ENCODE measurements around the gene WHAMM. TPM values are rescaled to one million over a fixed set of nuclear protein-coding genes. Genes with fewer than 3 reads are reported as not detected.
"Not testable (repeated sequence)": the region's sequence is repeated elsewhere in the genome, so short reads cannot be mapped to it uniquely, and the experiment has no call there.

Gene WHAMM
- total RNA-seq, 1 experiment from 2014 or later = 3.0 TPM

- DNase-seq (ENCODE audit: low read depth, low spot score) = no peak
- in situ Hi-C loops (cut with HindIII; ENCODE audit: low pct_unique_long_range_greater_than_20kb, low sequenced_read_pairs) = no loop called here
Observed at GRCh38 chr15:82798104-82798503, 11.3 kb upstream of the WHAMM start.

GRCh38 chr15:82798531-82799166 is 10.8 kb upstream of the WHAMM start:
- no peak for DNase-seq (ENCODE audit: low read depth, low spot score)
- in situ Hi-C loops (cut with HindIII; ENCODE audit: low pct_unique_long_range_greater_than_20kb, low sequenced_read_pairs) = no loop called here

- DNase-seq (ENCODE audit: low read depth, low spot score) = no peak
- in situ Hi-C loops (cut with HindIII; ENCODE audit: low pct_unique_long_range_greater_than_20kb, low sequenced_read_pairs) = no loop called here
Observed at GRCh38 chr15:82799183-82799841, 10.1 kb upstream of the WHAMM start.

- in situ Hi-C loops (cut with HindIII; ENCODE audit: low pct_unique_long_range_greater_than_20kb, low sequenced_read_pairs) = no loop called here
- no peak for DNase-seq (ENCODE audit: low read depth, low spot score)
Observed at GRCh38 chr15:82802497-82802896, 6.9 kb upstream of the WHAMM start.

GRCh38 chr15:82803793-82804574 is 5.4 kb upstream of the WHAMM start:
- in situ Hi-C loops (cut with HindIII; ENCODE audit: low pct_unique_long_range_greater_than_20kb, low sequenced_read_pairs) = no loop called here
- no peak for DNase-seq (ENCODE audit: low read depth, low spot score)

GRCh38 chr15:82804575-82804949 is 4.9 kb upstream of the WHAMM start:
- no peak for DNase-seq (ENCODE audit: low read depth, low spot score)
- in situ Hi-C loops (cut with HindIII; ENCODE audit: low pct_unique_long_range_greater_than_20kb, low sequenced_read_pairs) = no loop called here

GRCh38 chr15:82805994-82806406 is 3.4 kb upstream of the WHAMM start, which contains the start of gene FSD2:
Gene FSD2 (minus strand): TSS chr15:82806069. CDS start chr15:82787390, 18,679 bp downstream.
- in situ Hi-C loops (cut with HindIII; ENCODE audit: low pct_unique_long_range_greater_than_20kb, low sequenced_read_pairs) = no loop called here
- DNase-seq (ENCODE audit: low read depth, low spot score) = no peak

GRCh38 chr15:82807920-82808633 is 1.4 kb upstream of the WHAMM start:
- in situ Hi-C loops (cut with HindIII; ENCODE audit: low pct_unique_long_range_greater_than_20kb, low sequenced_read_pairs) = no loop called here
- DNase-seq (ENCODE audit: low read depth, low spot score) = no peak

GRCh38 chr15:82808634-82809041 is 790 bp upstream of the WHAMM start:
- DNase-seq (ENCODE audit: low read depth, low spot score) = no peak
- in situ Hi-C loops (cut with HindIII; ENCODE audit: low pct_unique_long_range_greater_than_20kb, low sequenced_read_pairs) = no loop called here

GRCh38 chr15:82810061-82810889 is 847 bp downstream of the WHAMM start:
- peak; percentile 34 for DNase-seq (ENCODE audit: low read depth, low spot score)
- in situ Hi-C loops (cut with HindIII; ENCODE audit: low pct_unique_long_range_greater_than_20kb, low sequenced_read_pairs) = no loop called here

- in situ Hi-C loops (cut with HindIII; ENCODE audit: low pct_unique_long_range_greater_than_20kb, low sequenced_read_pairs) = no loop called here
- no peak for DNase-seq (ENCODE audit: low read depth, low spot score)
Observed at GRCh38 chr15:82810890-82811426, 1.5 kb downstream of the WHAMM start.

- no peak for DNase-seq (ENCODE audit: low read depth, low spot score)
- in situ Hi-C loops (cut with HindIII; ENCODE audit: low pct_unique_long_range_greater_than_20kb, low sequenced_read_pairs) = no loop called here
Observed at GRCh38 chr15:82812994-82813393, 3.6 kb downstream of the WHAMM start.

GRCh38 chr15:82820128-82820527 is 10.7 kb downstream of the WHAMM start:
- in situ Hi-C loops (cut with HindIII; ENCODE audit: low pct_unique_long_range_greater_than_20kb, low sequenced_read_pairs) = no loop called here
- DNase-seq (ENCODE audit: low read depth, low spot score) = no peak

GRCh38 chr15:82821396-82821795 is 12.0 kb downstream of the WHAMM start:
- DNase-seq (ENCODE audit: low read depth, low spot score); in situ Hi-C loops (cut with HindIII; ENCODE audit: low pct_unique_long_range_greater_than_20kb, low sequenced_read_pairs): not testable (repeated sequence)

- in situ Hi-C loops (cut with HindIII; ENCODE audit: low pct_unique_long_range_greater_than_20kb, low sequenced_read_pairs); DNase-seq (ENCODE audit: low read depth, low spot score): not testable (repeated sequence)
Observed at GRCh38 chr15:82821851-82822250, 12.4 kb downstream of the WHAMM start.

GRCh38 chr15:82823049-82823448 is 13.6 kb downstream of the WHAMM start:
- in situ Hi-C loops (cut with HindIII; ENCODE audit: low pct_unique_long_range_greater_than_20kb, low sequenced_read_pairs) = no loop called here
- no peak for DNase-seq (ENCODE audit: low read depth, low spot score)

GRCh38 chr15:82828075-82828474 is 18.6 kb downstream of the WHAMM start:
- no peak for DNase-seq (ENCODE audit: low read depth, low spot score)
- in situ Hi-C loops (cut with HindIII; ENCODE audit: low pct_unique_long_range_greater_than_20kb, low sequenced_read_pairs) = no loop called here

All from SK-MEL-5 (cell line).